GM19240 (cell line): ENCODE results near the gene NUDT3.

Source experiments
- DNase-seq: peaks from one replicate; pipeline ENCODE4 v3.0.0; 2011; ENCODE audit warnings: low spot score; ENCODE audit not compliant: insufficient read length

NUDT3 gene

DNA sequence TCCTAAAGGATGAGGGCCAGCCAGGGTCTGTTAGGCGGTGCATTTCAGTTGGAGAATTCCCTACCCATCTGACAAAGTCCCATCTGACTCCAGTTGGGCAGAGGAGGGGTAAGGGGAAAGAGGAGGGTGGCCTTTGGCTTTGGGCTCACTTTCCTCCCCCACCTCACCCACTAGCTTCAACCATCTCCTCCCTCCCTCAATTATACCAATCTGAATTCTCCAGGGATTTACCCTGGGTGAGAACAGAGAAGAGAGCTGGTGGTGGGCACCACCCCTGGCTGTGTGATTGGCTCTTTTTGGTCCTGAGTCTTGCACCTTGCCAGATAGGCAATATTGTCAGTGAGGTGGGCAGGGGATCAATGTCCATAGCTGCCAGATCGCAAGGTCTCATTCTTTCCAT lies 152.6 kb downstream of the NUDT3 start:
- no peak for DNase-seq

GRCh38 chr6:34239500-34239825 lies 153.0 kb downstream of the NUDT3 start:
- DNase-seq, result no peak

DNA sequence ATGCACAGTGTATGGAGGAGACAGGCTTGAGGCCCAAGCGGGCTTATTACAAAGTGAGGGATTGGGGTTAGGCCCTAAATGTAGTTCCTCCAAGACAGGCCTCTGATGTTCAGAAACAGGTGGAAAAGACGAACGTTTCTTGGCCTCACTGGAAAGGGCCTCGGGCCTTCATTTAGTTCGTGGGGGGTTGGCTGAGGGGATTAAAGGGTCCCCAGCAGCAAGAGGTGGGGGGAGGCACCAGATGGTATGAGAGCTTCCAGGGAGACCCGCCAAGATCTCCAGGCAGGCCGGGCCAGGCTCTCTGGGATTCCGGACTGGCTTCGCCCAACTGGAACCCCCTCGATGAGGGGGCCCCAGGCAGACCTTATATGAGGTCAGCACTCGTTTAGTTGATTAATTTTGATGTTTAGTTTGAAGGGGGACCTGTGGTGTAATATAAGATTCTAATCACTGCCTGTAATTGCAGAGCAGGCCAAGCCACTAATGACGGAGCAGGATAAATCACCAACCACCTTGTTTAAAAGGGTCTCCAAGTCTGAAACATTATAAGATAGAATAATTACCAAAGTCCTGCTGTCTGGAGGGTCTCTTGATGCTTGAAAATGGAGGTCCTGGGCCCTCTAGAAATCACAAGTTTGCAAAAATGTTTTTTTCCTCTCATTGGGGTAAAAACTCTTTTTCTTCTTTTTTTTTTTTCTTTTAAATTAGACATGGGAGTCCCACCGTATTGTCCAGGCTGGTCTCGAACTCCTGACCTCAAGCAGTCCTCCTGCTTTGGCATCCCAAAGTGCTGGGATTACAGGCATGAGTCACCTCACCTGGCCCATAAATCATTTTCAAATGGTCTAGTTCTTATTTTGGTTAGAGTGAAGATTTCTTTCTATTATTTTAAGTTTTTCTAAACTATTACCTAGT lies 153.6 kb downstream of the NUDT3 start:
- no peak for DNase-seq

- peak; percentile 60 for DNase-seq
Observed at GRCh38 chr6:34237722-34238584, 154.5 kb downstream of the NUDT3 start.

DNA sequence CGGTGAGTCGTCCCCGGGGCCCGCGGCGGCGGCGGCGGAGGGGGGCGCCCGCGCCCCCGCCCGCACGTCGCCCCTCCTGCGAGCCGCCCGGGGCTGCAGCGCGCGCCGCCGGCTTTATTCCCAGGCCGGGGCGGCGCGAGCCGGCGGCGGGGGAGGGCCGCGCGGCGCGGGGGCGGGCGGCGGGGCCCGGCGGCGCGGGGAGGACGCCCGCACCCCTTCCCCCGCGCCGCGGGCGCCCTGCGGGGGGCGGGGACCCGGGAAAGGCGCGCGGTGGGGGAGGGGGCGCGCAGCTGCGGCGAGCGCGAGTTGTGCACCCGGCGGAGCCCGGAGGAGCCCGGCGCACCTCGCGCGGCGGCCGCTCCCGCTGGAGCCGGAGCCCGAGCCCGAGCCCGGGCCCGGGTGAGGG lies 155.2 kb downstream of the NUDT3 start:
- DNase-seq, result no peak

DNA sequence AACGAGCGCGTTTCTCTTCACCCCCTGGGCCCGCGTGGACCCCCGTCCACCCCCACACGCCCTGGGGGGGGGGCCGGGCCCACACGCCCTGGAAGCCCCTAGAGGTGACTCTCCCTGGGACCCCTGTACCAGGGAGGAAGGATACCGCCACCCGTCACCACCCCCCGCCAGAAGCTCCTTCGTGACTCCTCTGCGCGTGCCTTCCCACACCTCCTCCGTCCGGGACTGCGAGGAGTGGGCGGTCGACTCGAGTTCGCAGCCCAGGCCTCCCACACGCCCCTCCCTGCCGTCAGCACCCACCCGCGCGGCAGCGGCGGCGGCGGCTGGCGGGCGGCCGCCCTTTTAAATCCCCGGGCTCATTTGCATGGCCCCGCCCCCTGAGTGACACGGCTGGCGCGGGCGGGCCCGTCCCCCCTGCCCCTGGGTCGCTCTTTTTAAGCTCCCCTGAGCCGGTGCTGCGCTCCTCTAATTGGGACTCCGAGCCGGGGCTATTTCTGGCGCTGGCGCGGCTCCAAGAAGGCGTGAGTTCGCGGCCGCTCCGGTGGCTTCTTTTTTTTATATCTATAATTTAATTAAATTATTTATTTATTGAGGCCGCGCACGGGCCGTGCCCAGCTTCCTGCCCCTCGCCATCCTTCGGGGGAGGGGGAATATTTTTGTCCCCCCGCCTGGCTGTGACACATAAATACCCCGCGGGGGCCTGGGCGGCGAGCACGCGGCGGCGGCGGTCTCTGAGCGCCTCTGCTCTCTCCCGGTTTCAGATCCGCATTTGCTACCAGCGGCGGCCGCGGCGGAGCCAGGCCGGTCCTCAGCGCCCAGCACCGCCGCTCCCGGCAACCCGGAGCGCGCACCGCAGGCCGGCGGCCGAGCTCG lies 155.8 kb downstream of the NUDT3 start, which contains the start of gene HMGA1:
Gene HMGA1 (plus strand): TSS at position 431 of the 873 bp plus-strand sequence. CDS start 3,908 bp downstream, outside the sequence.
- DNase-seq, result peak; percentile 95

DNA sequence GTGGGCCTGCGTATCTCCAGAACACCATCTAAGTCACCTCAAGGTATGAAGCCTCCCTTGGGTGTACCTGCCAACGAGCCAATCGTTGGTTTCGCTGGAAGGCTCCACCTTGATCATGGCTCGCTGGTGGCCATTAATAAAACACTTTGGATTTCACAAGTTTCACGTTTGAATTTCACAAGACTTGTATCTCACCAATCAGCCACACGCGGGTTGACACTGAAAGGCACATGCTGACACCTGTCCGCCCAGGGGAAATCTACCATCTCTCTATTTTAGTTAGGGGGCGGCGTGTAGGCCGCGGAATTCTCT lies 156.4 kb downstream of the NUDT3 start:
- no peak for DNase-seq

- DNase-seq, result no peak
Observed at GRCh38 chr6:34235307-34236130, 156.9 kb downstream of the NUDT3 start.

- no peak for DNase-seq
Observed at GRCh38 chr6:34234667-34235306, 157.7 kb downstream of the NUDT3 start.

GRCh38 chr6:34233867-34234266 lies 158.6 kb downstream of the NUDT3 start:
- no peak for DNase-seq

DNA sequence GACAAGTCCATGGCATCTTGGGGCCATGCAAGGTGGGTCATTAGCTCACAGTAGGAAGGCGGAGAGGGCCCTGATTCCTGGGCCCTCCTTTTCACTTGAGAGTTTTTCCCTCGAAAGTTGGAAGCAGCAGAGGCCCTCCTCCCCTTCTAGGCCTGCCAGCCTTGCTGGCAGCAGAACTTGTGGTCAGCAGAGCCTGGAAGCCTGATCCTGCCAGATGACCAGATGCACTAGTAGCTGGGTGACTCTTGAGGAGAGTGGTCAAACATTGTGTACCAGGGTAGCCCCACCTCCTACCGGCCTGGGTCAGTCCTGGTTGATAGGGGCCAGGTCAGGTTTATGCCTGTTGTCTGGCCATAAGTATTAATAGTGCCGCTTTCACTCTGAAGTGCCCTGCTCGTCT lies 159.6 kb downstream of the NUDT3 start:
- no peak for DNase-seq

GRCh38 chr6:34231566-34232336 lies 160.7 kb downstream of the NUDT3 start:
- no peak for DNase-seq

DNA sequence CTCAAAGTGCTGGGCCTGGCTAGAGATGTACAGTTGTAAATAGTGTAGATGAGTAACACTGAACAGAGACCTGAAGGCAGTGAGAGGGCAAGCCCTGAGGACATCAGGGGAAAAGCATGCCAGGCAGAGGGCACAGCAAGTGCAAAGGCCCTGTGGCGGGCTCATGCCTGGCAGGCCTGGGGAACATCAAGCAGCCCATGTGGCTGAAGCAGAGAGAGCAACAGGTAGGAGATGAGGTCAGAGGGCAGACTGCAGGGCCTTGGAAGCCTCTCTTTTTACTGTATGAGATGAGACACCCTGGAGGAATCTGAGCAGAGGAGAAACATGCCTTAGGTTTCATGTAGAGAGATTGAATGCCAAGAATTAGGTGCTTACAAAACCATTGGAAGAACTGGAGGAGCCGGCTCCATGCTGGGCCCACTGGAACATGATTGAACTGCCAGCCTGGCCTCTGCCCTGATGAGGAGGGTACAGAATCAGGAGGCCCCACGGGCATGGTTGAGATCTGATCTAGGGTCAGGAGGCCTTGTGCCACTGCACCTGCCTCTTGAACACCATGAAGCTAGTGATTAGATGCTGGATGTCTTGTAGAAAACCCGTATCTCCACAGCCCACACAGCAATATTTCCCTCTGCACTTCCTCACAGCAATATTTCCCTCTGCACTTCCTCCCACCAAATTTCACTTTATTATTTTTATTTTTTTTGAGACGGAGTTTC lies 161.7 kb downstream of the NUDT3 start:
- DNase-seq, result no peak

DNA sequence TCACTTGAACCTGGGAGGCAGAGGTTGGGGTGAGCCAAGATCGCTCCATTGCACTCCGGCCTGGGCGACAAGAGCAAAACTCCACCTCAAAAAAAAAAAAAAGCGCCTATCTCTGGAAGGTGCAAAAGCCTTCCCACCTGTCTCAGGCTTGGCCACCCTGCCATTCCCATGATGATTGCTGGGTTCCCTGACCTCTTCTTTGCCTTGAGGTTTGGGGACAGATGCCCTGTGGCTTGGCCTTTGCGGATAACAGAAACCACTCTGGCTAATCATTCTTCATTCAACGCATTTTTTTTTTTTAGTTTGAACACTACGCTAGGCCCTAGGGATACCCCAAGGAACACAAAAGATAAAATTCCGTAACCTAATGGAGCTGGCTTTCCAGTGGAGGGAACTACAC lies 162.6 kb downstream of the NUDT3 start:
- DNase-seq, result no peak
